ENCODE data around the gene TMA7. TPM values are rescaled to one million over a fixed set of nuclear protein-coding genes. Genes with fewer than 3 reads are reported as not detected.

Gene TMA7
- total and polyA plus RNA-seq, 10 of the 15 experiments (the other 5 are each of a cell fraction or from before 2014, with no cell fraction given): 319 to 1,760 (median 752) TPM

DNA sequence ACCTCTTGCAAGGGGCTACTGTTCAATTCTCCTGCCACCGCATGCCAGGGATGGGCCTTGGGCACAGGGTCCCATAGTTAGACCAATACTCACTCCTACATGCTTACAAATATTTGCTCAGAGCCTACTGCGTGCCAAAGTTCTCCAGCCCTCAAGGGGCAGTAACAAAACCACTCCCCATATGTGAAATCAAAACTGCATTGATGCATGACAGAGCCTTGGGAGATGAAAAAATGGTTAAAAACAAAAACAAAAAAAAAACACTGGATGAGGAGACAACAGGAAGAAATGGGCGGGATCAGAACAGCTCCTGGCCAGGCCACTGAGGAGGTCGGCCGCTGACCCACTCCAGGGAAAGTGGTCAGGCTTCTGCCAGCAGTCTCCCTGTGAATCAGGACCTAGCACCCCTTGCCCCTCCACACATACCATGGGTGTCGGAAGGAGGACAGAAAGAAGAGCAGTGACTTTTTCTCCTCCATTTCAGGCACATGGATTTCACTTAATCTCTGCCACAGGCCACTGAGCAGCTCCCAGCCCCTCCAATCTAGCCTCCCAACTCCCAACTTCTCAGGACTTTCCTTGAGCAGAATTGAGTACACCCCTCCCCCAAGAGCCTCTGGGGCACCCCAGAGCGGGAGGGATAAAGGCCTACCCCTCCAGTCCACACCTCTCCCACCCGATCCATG is 13.0 kb upstream of the TMA7 start:
- H2AFZ ChIP-seq (ENCODE audit: control insufficient read depth, low read depth, low read length): no peak overlapping the region
- ChIA-PET POLR2A (interaction anchor here (0.6 to 2.2 kb wide), 3 partner anchors 9 to 114 kb away, joined by 3 to 7 read pairs (median 4); partner anchors contain the start of genes CCDC51 and TMA7), RAD21 (ENCODE audit: unreplicated experiment) (interaction anchor here (1.2 to 3.9 kb wide), 3 partner anchors 9 to 191 kb away, joined by 4 to 16 read pairs (median 7); no protein-coding TSS in a partner anchor), SMC1A (ENCODE audit: uncharacterized antibody, unreplicated experiment) (interaction anchor here (1.2 to 1.6 kb wide), 3 partner anchors 9 to 26 kb away, joined by 3 to 7 read pairs (median 7); no protein-coding TSS in a partner anchor), CTCF (interaction anchor here (0.6 to 2.9 kb wide), 3 partner anchors 9 to 293 kb away, joined by 3 to 25 read pairs (median 7); no protein-coding TSS in a partner anchor)
- ATAC-seq (peak; percentile 25; the same call in 2 of the 3 replicates), FAIRE-seq (no peak), DNase-seq (ENCODE audit: low read depth, low spot score) (no peak)
- no peaks in the 10 kb centered on the region for H3K9me3 ChIP-seq (replicated peaks; ENCODE audit: control insufficient read depth, insufficient read depth, low read length)
- 0 out of 4 replicates have a peak, but pooled peaks cover 0 to 4% of the 10 kb centered on the region in 2 experiments for H3K36me3 ChIP-seq (ENCODE audit: control insufficient read depth in 2 of 2, insufficient read depth in 2 of 2, low read length in 1 of 2)
- no peaks in the 10 kb centered on the region for H3K79me2 ChIP-seq (ENCODE audit: control insufficient read depth, insufficient read depth, low read length)
- intact Hi-C loops (cut with micrococcal nuclease; ENCODE audit: unreplicated experiment) (no loop called here), in situ Hi-C loops (cut with MboI) (no loop called here)
- no peaks in the 10 kb centered on the region for H4K20me1 ChIP-seq (ENCODE audit: control insufficient read depth, insufficient read depth)
- H3K4me1 ChIP-seq (ENCODE audit: control insufficient read depth, insufficient read depth, low read length): peaks cover 16% of the 10 kb centered on the region
- 70% methylated on average over 8 of the region's 8 CpGs for WGBS (ENCODE audit: insufficient coverage, insufficient replicate concordance, low lambda C conversion rate, missing lambda C conversion rate)
- H3K27me3 ChIP-seq (replicated peaks in 1 of 2; ENCODE audit: control insufficient read depth in 2 of 2, insufficient read depth in 2 of 2, low read length in 1 of 2): no peaks in the 10 kb centered on the region
- peak; percentile 4; the same call in 1 of the 2 replicates for TF ChIP-seq IKZF1 (conservative IDR thresholded peaks at IDR 0.05)
- 0 out of 2 replicates have a peak, but pooled peaks have one; percentile 23 for TF ChIP-seq ZNF384 (IDR thresholded peaks at IDR 0.05; ENCODE audit: borderline replicate concordance, low read depth, low read length)
- TF ChIP-seq CHD4 (IDR thresholded peaks at IDR 0.05): no peak
- no peak overlapping the region for H3K4me3 ChIP-seq
- peak overlapping the region; percentile 44; the same call in 1 of the 2 replicates for H3K4me2 ChIP-seq (ENCODE audit: control insufficient read depth, insufficient read depth)
- H3K27ac ChIP-seq (ENCODE audit: control insufficient read depth, insufficient read depth): no peak overlapping the region
- no TSS peak for BruUV-seq (replicated peaks)
- H3K9ac ChIP-seq (ENCODE audit: control insufficient read depth, insufficient read depth, low read length): peak overlapping the region; percentile 16; the same call in 1 of the 2 replicates

DNA sequence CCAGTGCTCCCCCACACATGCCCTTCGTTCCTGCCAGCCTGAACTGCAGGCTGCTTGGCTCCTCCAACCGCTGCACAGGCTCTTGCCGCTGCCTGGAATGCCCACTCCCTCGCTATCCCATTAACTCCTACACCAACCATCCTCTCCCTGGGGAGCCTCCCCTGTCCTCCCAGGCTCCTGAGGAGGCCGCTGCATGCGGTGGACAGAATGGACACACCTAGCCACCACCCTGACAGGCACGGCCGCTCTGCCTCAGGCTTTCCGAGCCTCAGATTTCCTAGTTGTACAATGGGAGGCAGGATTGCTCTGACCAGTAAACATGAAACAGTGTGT is 12.5 kb upstream of the TMA7 start:
- ChIA-PET SMC1A (ENCODE audit: uncharacterized antibody, unreplicated experiment) (interaction anchor here (1.1 to 1.2 kb wide), 2 partner anchors 9 to 26 kb away, joined by 3 to 7 read pairs; no protein-coding TSS in a partner anchor), POLR2A (interaction anchor here (0.6 to 2.2 kb wide), 2 partner anchors 12 to 114 kb away, joined by 3 to 7 read pairs; partner anchors contain the start of genes CCDC51 and TMA7), RAD21 (ENCODE audit: unreplicated experiment) (interaction anchor here (1.4 to 3.9 kb wide), 2 partner anchors 8 to 191 kb away, joined by 4 to 16 read pairs; no protein-coding TSS in a partner anchor), CTCF (interaction anchor here (0.6 to 2.9 kb wide), 3 partner anchors 9 to 293 kb away, joined by 3 to 25 read pairs (median 7); no protein-coding TSS in a partner anchor)
- H3K27ac ChIP-seq (ENCODE audit: control insufficient read depth, insufficient read depth): no peak overlapping the region
- H3K9me3 ChIP-seq (replicated peaks; ENCODE audit: control insufficient read depth, insufficient read depth, low read length): no peaks in the 10 kb centered on the region
- no peaks in the 10 kb centered on the region for H4K20me1 ChIP-seq (ENCODE audit: control insufficient read depth, insufficient read depth)
- 93% methylated on average over 9 of the region's 9 CpGs for WGBS (ENCODE audit: insufficient coverage, insufficient replicate concordance, low lambda C conversion rate, missing lambda C conversion rate)
- peaks cover 0 to 9% of the 10 kb centered on the region in 2 experiments; a peak in 1 of 4 replicates for H3K36me3 ChIP-seq (ENCODE audit: control insufficient read depth in 2 of 2, insufficient read depth in 2 of 2, low read length in 1 of 2)
- ATAC-seq (no peak), FAIRE-seq (no peak), DNase-seq (ENCODE audit: low read depth, low spot score) (no peak)
- H3K9ac ChIP-seq (ENCODE audit: control insufficient read depth, insufficient read depth, low read length): no peak overlapping the region
- no peak overlapping the region for H2AFZ ChIP-seq (ENCODE audit: control insufficient read depth, low read depth, low read length)
- 0 out of 2 replicates have a peak overlapping the region, but pooled peaks have one; percentile 44 for H3K4me2 ChIP-seq (ENCODE audit: control insufficient read depth, insufficient read depth)
- intact Hi-C loops (cut with micrococcal nuclease; ENCODE audit: unreplicated experiment) (no loop called here), in situ Hi-C loops (cut with MboI) (no loop called here)
- H3K79me2 ChIP-seq (ENCODE audit: control insufficient read depth, insufficient read depth, low read length): no peaks in the 10 kb centered on the region
- no peak for TF ChIP-seq JUNB (IDR thresholded peaks at IDR 0.05)
- TF ChIP-seq, protein P1, sequence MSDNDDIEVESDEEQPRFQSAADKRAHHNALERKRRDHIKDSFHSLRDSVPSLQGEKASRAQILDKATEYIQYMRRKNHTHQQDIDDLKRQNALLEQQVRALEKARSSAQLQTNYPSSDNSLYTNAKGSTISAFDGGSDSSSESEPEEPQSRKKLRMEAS (IDR thresholded peaks at IDR 0.05; ENCODE audit: low read depth, low read length): no peak
- TF ChIP-seq, protein P2, sequence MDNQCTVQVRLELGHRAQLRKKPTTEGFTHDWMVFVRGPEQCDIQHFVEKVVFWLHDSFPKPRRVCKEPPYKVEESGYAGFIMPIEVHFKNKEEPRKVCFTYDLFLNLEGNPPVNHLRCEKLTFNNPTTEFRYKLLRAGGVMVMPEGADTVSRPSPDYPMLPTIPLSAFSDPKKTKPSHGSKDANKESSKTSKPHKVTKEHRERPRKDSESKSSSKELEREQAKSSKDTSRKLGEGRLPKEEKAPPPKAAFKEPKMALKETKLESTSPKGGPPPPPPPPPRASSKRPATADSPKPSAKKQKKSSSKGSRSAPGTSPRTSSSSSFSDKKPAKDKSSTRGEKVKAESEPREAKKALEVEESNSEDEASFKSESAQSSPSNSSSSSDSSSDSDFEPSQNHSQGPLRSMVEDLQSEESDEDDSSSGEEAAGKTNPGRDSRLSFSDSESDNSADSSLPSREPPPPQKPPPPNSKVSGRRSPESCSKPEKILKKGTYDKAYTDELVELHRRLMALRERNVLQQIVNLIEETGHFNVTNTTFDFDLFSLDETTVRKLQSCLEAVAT (IDR thresholded peaks at IDR 0.05): peak; percentile 49; the same call in 1 of the 2 replicates
- H3K4me3 ChIP-seq: no peak overlapping the region
- H3K27me3 ChIP-seq (replicated peaks in 1 of 2; ENCODE audit: control insufficient read depth in 2 of 2, insufficient read depth in 2 of 2, low read length in 1 of 2): no peaks in the 10 kb centered on the region
- BruUV-seq (replicated peaks): no TSS peak
- peaks cover 21% of the 10 kb centered on the region for H3K4me1 ChIP-seq (ENCODE audit: control insufficient read depth, insufficient read depth, low read length)

All from GM12878 (cell line).